ENCODE results near the gene KLHL5.
"Not testable (repeated sequence)": the region's sequence is repeated elsewhere in the genome, so short reads cannot be mapped to it uniquely, and the experiment has no call there.

Gene KLHL5

DNA sequence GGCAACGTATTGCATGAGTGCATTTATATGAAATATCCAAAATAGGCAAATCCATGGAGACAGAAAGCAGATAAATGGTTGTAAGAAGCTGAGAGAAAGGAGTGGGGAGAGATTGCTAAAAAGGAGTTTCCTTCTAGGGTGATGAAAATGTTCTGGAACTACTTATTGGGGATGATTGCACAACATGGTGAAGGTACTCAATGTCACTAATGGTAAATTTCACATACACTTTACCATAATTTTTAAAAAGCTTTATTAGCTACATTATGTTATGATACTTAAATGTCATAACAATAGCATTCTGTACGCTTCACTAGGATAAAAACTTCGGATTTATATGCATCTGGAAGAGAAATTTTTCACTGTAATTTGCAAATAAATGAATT lies 63.6 kb downstream of the KLHL5 start:
- TF ChIP-seq CTCF (IDR thresholded peaks at IDR 0.05; ENCODE audit: low read depth, low read length, missing control alignments): no peak
- no peak overlapping the region for H3K4me3 ChIP-seq (replicated peaks; ENCODE audit: low read depth, low read length)
- no peak for DNase-seq (ENCODE audit: extremely low read depth, low read depth)

DNA sequence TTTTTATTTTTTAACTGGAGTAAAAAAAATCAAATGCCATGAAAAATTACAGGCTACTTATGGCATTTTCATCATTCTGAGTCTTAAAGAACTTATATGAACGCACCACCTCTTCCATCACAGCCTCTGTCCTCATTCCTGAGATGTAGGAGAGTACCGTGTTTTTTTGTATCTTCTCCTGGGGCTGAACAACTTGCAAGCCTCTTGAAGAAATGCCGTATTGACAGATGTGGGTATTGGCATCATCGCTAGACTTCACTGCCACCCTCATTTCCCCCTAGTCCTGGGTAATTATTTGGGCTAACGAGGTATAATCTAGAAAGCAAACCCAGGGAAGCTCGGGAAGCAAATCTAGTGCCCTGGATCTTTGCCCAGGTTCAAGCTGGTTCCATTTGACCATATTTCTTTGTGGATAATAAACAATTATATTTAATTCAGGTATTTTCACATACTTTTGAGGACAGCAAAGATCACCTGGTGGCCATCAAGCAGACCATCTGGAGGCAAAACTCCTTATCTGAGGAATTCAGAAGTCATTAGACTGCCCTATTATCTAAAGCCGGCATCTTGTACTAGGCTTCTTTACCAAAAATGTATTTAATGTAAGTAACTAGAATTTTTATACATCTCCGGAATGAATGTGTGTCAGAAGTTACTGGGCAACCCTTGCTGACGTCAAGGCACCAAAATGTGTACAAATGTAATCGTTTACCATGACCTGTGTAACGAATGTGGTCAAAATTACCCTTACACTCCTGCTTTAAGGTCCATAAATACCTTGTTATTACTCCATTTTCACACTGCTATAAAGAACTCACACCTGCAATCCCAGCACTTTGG lies 64.4 kb downstream of the KLHL5 start:
- no peak for DNase-seq (ENCODE audit: extremely low read depth, low read depth)
- TF ChIP-seq CTCF (IDR thresholded peaks at IDR 0.05; ENCODE audit: low read depth, low read length, missing control alignments): no peak
- H3K4me3 ChIP-seq (replicated peaks; ENCODE audit: low read depth, low read length): no peak overlapping the region

GRCh38 chr4:39133623-39134022 lies 71.6 kb downstream of the KLHL5 start:
- DNase-seq (ENCODE audit: extremely low read depth, low read depth): no peak
- H3K4me3 ChIP-seq (replicated peaks; ENCODE audit: low read depth, low read length): no peak overlapping the region
- no peak for TF ChIP-seq CTCF (IDR thresholded peaks at IDR 0.05; ENCODE audit: low read depth, low read length, missing control alignments)

- no peak for TF ChIP-seq CTCF (IDR thresholded peaks at IDR 0.05; ENCODE audit: low read depth, low read length, missing control alignments)
- DNase-seq (ENCODE audit: extremely low read depth, low read depth): no peak
- no peak overlapping the region for H3K4me3 ChIP-seq (replicated peaks; ENCODE audit: low read depth, low read length)
These were observed 72.8 kb downstream of the KLHL5 start for GRCh38 chr4:39134683-39135306.

GRCh38 chr4:39138227-39138626 lies 76.2 kb downstream of the KLHL5 start:
- not testable (repeated sequence) for DNase-seq (ENCODE audit: extremely low read depth, low read depth); H3K4me3 ChIP-seq (replicated peaks; ENCODE audit: low read depth, low read length)

DNA sequence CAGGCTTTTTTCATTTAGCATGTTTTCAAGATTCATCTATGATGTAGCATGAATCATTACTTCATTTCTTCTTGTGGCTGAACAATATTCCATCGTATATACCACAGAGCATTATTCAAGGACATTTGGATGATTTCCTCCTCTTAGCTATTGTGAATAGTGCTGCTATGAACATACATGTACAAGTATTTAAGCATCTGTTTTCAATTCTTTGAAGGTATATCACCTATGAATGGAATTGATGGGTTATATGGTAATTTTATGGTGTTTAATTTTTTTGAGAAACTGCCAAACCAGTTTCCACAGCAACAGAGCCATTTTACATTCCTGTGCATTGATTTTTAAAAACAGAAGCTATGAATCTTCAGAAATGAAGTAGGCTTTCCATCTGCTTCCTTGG lies 84.2 kb downstream of the KLHL5 start:
- TF ChIP-seq CTCF (IDR thresholded peaks at IDR 0.05; ENCODE audit: low read depth, low read length, missing control alignments): no peak
- H3K4me3 ChIP-seq (replicated peaks; ENCODE audit: low read depth, low read length): no peak overlapping the region
- DNase-seq (ENCODE audit: extremely low read depth, low read depth): no peak

- H3K4me3 ChIP-seq (replicated peaks; ENCODE audit: low read depth, low read length): no peak overlapping the region
- DNase-seq (ENCODE audit: extremely low read depth, low read depth): no peak
- no peak for TF ChIP-seq CTCF (IDR thresholded peaks at IDR 0.05; ENCODE audit: low read depth, low read length, missing control alignments)
These were observed 92.0 kb downstream of the KLHL5 start for GRCh38 chr4:39154009-39154408.

Measured in HFF-Myc (cell line).